Mucosa of descending colon (tissue), 3 donors: ENCODE data around the gene NFATC1. TPM values are rescaled to one million over a fixed set of nuclear protein-coding genes. Genes with fewer than 3 reads are reported as not detected.

Experiments used
- ATAC-seq: fragments of 200-7000 bp; cut with Tn5 transposase; one replicate; pipeline ENCODE4 v1.9.1; 2020; ENCODE audit warnings: mild to moderate bottlenecking, moderate library complexity
- DNase-seq, 3 donors: peaks; one replicate each; pipeline ENCODE4 v3.0.0-alpha.2; 2020
- H3K36me3 ChIP-seq: fragments of 200-600 bp; one replicate; pipeline ENCODE4 v1.8.0; 2021; ENCODE audit warnings: low read depth, mild to moderate bottlenecking
- H3K4me1 ChIP-seq: fragments of 200-600 bp; one replicate; pipeline ENCODE4 v1.8.0; 2021; ENCODE audit warnings: low read depth, mild to moderate bottlenecking
- H3K4me3 ChIP-seq: fragments of 200-600 bp; one replicate; pipeline ENCODE4 v1.8.0; 2021; ENCODE audit warnings: mild to moderate bottlenecking
- H3K9me3 ChIP-seq: fragments of 200-600 bp; one replicate; pipeline ENCODE4 v1.8.0; 2021; ENCODE audit warnings: mild to moderate bottlenecking
- CTCF ChIP-seq: fragments of 200-600 bp; IDR thresholded peaks from one replicate; pipeline ENCODE4 v1.8.0; 2022; ENCODE audit warnings: antibody characterized with exemption, mild to moderate bottlenecking
- intact Hi-C, 2 donors: fragments of 100-400 bp; cut with DNase I in 1 of 2; cut with micrococcal nuclease in 1 of 2; formaldehyde crosslinking; loops; one replicate each; pipeline versions ENCODE4 v1.11.0 to v1.11.1; 2022; cut with DNase I, micrococcal nuclease
- total RNA-seq, 3 donors: library from RNA; stranded (reverse); fragmentation: NEBNext Ultra II Directional in 2 of 3; extraction: Animal tissue kit (Norgen Biotek cat#: 25700) in 2 of 3; gene quantifications; one replicate each; pipeline versions ENCODE4 v1.2.1 to v1.2.4, GENCODE V29; 2021 to 2023
- donor health status: DM: no; HTN: no; CAD: no; lungs with moderate emphysema.
- donor health status: DM: no; HTN: no; CAD: no.
- donor health status: DM: no; HTN: yes; CAD: no.

NFATC1 gene
- total RNA-seq, 3 donors from 2014 or later: 2.9 to 12.9 (median 4.6) TPM

- peaks cover 12% of the 10 kb centered on the region for H3K9me3 ChIP-seq
- ATAC-seq (no peak), DNase-seq (peak in 1 of 3 donors; percentile 27)
- intact Hi-C loops: no loop called here
- H3K4me1 ChIP-seq: no peaks in the 10 kb centered on the region
- TF ChIP-seq CTCF: no peak
- H3K36me3 ChIP-seq: no peaks in the 10 kb centered on the region
- H3K4me3 ChIP-seq: no peak overlapping the region
Observed at GRCh38 chr18:79568543-79569205, 172.9 kb downstream of the NFATC1 start.

- H3K36me3 ChIP-seq: no peaks in the 10 kb centered on the region
- no peak overlapping the region for H3K4me3 ChIP-seq
- H3K9me3 ChIP-seq: peaks cover 15% of the 10 kb centered on the region
- DNase-seq (peak in 2 of 3 donors; percentile 25 to 33), ATAC-seq (peak; percentile 31)
- no peaks in the 10 kb centered on the region for H3K4me1 ChIP-seq
- TF ChIP-seq CTCF: no peak
- intact Hi-C loops: no loop called here
Observed at GRCh38 chr18:79569720-79570119, 174.0 kb downstream of the NFATC1 start.

- TF ChIP-seq CTCF: no peak
- no peak overlapping the region for H3K4me3 ChIP-seq
- DNase-seq (peak in 1 of 3 donors; percentile 21), ATAC-seq (no peak)
- intact Hi-C loops: no loop called here
- H3K9me3 ChIP-seq: peaks cover 15% of the 10 kb centered on the region
- no peaks in the 10 kb centered on the region for H3K36me3 ChIP-seq
- no peaks in the 10 kb centered on the region for H3K4me1 ChIP-seq
Observed at GRCh38 chr18:79570266-79571201, 174.8 kb downstream of the NFATC1 start.

GRCh38 chr18:79571211-79572092 is 175.7 kb downstream of the NFATC1 start:
- DNase-seq: peak in 1 of 3 donors; percentile 44

More at GRCh38 chr18:79571211-79572092, 175.7 kb downstream of the NFATC1 start:
- H3K36me3 ChIP-seq: no peaks in the 10 kb centered on the region
- no peak for TF ChIP-seq CTCF
- H3K4me1 ChIP-seq: no peaks in the 10 kb centered on the region
- H3K9me3 ChIP-seq: peaks cover 15% of the 10 kb centered on the region
- intact Hi-C loops: no loop called here
- no peak for ATAC-seq
- H3K4me3 ChIP-seq: no peak overlapping the region
